DND-41 (cell line): Measurements from ENCODE around the gene WNT11.

Source experiments
- ATAC-seq: fragments of 200-7000 bp; cut with Tn5 transposase; 3 replicates; pipeline ENCODE4 v1.9.1; 2021; ENCODE audit warnings: low read depth; ENCODE audit not compliant: insufficient read depth
- DNase-seq: peaks from one replicate; pipeline ENCODE4 v3.0.0-alpha.2; 2020
- H2AFZ ChIP-seq: 2 replicates; pipeline ENCODE4 v1.6.0; 2012; ENCODE audit warnings: low read depth, low read length
- H3K27ac ChIP-seq: 2 replicates; pipeline ENCODE4 v1.5.1; 2012; ENCODE audit warnings: low read length, inconsistent platforms
- H3K27me3 ChIP-seq: fragments of 200-600 bp; sonication (generic); 2 replicates; pipeline ENCODE4 v1.6.0; 2012; ENCODE audit warnings: low read length, mild to moderate bottlenecking, inconsistent platforms; ENCODE audit not compliant: insufficient read depth, poor library complexity
- H3K36me3 ChIP-seq: 2 replicates; pipeline ENCODE4 v1.5.1; 2012; ENCODE audit warnings: low read length, inconsistent platforms; ENCODE audit not compliant: insufficient read depth
- H3K4me1 ChIP-seq: 2 replicates; pipeline ENCODE4 v1.5.1; 2012; ENCODE audit warnings: mild to moderate bottlenecking, low read length; ENCODE audit not compliant: insufficient read depth
- H3K4me2 ChIP-seq: 2 replicates; pipeline ENCODE4 v1.6.0; 2012; ENCODE audit warnings: mild to moderate bottlenecking, moderate library complexity, low read length, inconsistent platforms; ENCODE audit not compliant: insufficient read depth
- H3K4me3 ChIP-seq, 2 experiments: fragments of 200-600 bp in 1 of 2; shearing (Covaris generic) in 1 of 2; 2 replicates each; pipeline ENCODE4 v1.5.1; 2012 to 2016; ENCODE audit warnings: inconsistent platforms in 2 of 2, low read length in 2 of 2, mild to moderate bottlenecking in 2 of 2, low read depth in 1 of 2, moderate library complexity in 1 of 2
- H3K79me2 ChIP-seq: 2 replicates; pipeline ENCODE4 v1.6.0; 2012; ENCODE audit warnings: low read length, inconsistent platforms; ENCODE audit not compliant: insufficient read depth
- H3K9ac ChIP-seq: 2 replicates; pipeline ENCODE4 v1.6.0; 2012; ENCODE audit warnings: low read depth, mild to moderate bottlenecking, inconsistent platforms, low read length, moderate library complexity
- H3K9me3 ChIP-seq: 2 replicates; pipeline ENCODE4 v1.5.1; 2012; ENCODE audit warnings: low read length, moderate library complexity, mild to moderate bottlenecking, inconsistent platforms; ENCODE audit not compliant: insufficient read depth, severe bottlenecking
- H4K20me1 ChIP-seq: 2 replicates; pipeline ENCODE4 v1.6.0; 2012; ENCODE audit warnings: low read length; ENCODE audit not compliant: insufficient read depth
- EZH2 ChIP-seq: IDR thresholded peaks from 3 replicates; pipeline ENCODE4 v1.6.1; 2012; ENCODE audit warnings: borderline replicate concordance, low read depth, mild to moderate bottlenecking, moderate library complexity, low read length, inconsistent platforms; ENCODE audit not compliant: severe bottlenecking
- TF ChIP-seq, protein P1 (sequence below): IDR thresholded peaks from 2 replicates; pipeline ENCODE4 v1.5.1; 2012; ENCODE audit warnings: borderline replicate concordance, low read length, moderate library complexity, mild to moderate bottlenecking; ENCODE audit not compliant: poor library complexity, severe bottlenecking; ENCODE audit errors: extremely low read depth

The WNT11 gene

DNA sequence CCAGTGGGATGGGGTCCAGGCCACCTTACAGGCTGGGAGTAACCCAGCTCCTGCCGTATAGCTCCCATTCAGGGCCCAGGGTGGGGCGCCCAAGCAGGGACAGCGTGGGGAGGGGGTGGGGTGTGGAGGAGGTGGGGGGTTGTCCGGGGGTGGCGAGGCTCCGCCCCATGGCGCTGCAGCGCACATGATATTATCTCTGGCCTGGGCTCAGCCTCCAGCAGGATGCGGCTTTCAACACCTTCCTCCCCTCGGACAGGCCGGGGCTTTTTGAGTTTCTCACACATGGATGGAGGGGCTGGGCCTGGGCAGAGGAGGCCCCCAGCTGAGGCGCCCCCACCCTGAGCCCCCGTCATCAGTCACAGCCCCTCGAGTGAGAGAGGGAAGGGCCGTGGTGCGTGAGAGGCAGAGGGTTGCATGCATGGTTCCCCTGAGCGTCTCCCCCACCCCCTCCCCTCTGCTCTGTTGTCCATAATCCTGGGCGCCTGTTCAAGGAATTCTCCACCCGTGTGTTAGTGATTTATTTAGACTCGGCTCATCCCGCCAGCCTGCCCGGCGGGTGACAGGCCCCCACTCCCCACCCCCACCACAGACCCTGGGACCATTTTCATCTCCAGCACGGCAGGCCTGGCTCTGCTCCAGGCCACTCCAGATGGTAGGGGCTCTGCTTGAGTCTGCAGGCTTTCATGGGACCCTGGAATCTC is 44.9 kb downstream of the WNT11 start:
- H3K4me3 ChIP-seq = no peak overlapping the region
- no peak overlapping the region for H3K9ac ChIP-seq
- H3K36me3 ChIP-seq = no peaks in the 10 kb centered on the region
- DNase-seq (no peak), ATAC-seq (no peak)
- no peaks in the 10 kb centered on the region; the same call in 1 of the 2 replicates for H4K20me1 ChIP-seq
- H3K4me1 ChIP-seq = no peaks in the 10 kb centered on the region
- no peak overlapping the region for H3K4me2 ChIP-seq
- H3K79me2 ChIP-seq = no peaks in the 10 kb centered on the region
- no peaks in the 10 kb centered on the region for H3K9me3 ChIP-seq
- TF ChIP-seq EZH2 = no peak
- TF ChIP-seq, protein P1, sequence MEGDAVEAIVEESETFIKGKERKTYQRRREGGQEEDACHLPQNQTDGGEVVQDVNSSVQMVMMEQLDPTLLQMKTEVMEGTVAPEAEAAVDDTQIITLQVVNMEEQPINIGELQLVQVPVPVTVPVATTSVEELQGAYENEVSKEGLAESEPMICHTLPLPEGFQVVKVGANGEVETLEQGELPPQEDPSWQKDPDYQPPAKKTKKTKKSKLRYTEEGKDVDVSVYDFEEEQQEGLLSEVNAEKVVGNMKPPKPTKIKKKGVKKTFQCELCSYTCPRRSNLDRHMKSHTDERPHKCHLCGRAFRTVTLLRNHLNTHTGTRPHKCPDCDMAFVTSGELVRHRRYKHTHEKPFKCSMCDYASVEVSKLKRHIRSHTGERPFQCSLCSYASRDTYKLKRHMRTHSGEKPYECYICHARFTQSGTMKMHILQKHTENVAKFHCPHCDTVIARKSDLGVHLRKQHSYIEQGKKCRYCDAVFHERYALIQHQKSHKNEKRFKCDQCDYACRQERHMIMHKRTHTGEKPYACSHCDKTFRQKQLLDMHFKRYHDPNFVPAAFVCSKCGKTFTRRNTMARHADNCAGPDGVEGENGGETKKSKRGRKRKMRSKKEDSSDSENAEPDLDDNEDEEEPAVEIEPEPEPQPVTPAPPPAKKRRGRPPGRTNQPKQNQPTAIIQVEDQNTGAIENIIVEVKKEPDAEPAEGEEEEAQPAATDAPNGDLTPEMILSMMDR = no peak
- peaks cover 4% of the 10 kb centered on the region for H3K27me3 ChIP-seq
- H3K27ac ChIP-seq = no peak overlapping the region
- no peak overlapping the region for H2AFZ ChIP-seq

GRCh38 chr11:76160856-76161255 is 45.4 kb downstream of the WNT11 start:
- no peak for ATAC-seq
- no peaks in the 10 kb centered on the region for H4K20me1 ChIP-seq
- no peak overlapping the region for H3K4me2 ChIP-seq
- no peaks in the 10 kb centered on the region for H3K36me3 ChIP-seq
- H3K9ac ChIP-seq = no peak overlapping the region
- no peaks in the 10 kb centered on the region for H3K27me3 ChIP-seq
- no peak for DNase-seq
- H3K9me3 ChIP-seq = no peaks in the 10 kb centered on the region
- no peak overlapping the region for H3K27ac ChIP-seq
- H3K4me3 ChIP-seq = no peak overlapping the region
- no peak overlapping the region for H2AFZ ChIP-seq
- no peak for TF ChIP-seq EZH2
- TF ChIP-seq, protein P1 = no peak
- H3K79me2 ChIP-seq = no peaks in the 10 kb centered on the region
- no peaks in the 10 kb centered on the region for H3K4me1 ChIP-seq

GRCh38 chr11:76159983-76160661 is 46.2 kb downstream of the WNT11 start:
- H3K9me3 ChIP-seq = no peaks in the 10 kb centered on the region
- H2AFZ ChIP-seq = no peak overlapping the region
- H3K4me3 ChIP-seq = no peak overlapping the region
- no peaks in the 10 kb centered on the region for H3K4me1 ChIP-seq
- no peak for DNase-seq
- no peaks in the 10 kb centered on the region for H3K36me3 ChIP-seq
- H3K79me2 ChIP-seq = no peaks in the 10 kb centered on the region
- no peaks in the 10 kb centered on the region for H4K20me1 ChIP-seq
- no peak for TF ChIP-seq EZH2
- TF ChIP-seq, protein P1 = no peak
- H3K4me2 ChIP-seq = no peak overlapping the region
- ATAC-seq = no peak
- H3K27me3 ChIP-seq = no peaks in the 10 kb centered on the region
- H3K9ac ChIP-seq = no peak overlapping the region
- no peak overlapping the region for H3K27ac ChIP-seq
